ENCODE measurements around the gene KRT7.
"Not testable (repeated sequence)": the region's sequence is repeated elsewhere in the genome, so short reads cannot be mapped to it uniquely, and the experiment has no call there.

Gene KRT7

DNA sequence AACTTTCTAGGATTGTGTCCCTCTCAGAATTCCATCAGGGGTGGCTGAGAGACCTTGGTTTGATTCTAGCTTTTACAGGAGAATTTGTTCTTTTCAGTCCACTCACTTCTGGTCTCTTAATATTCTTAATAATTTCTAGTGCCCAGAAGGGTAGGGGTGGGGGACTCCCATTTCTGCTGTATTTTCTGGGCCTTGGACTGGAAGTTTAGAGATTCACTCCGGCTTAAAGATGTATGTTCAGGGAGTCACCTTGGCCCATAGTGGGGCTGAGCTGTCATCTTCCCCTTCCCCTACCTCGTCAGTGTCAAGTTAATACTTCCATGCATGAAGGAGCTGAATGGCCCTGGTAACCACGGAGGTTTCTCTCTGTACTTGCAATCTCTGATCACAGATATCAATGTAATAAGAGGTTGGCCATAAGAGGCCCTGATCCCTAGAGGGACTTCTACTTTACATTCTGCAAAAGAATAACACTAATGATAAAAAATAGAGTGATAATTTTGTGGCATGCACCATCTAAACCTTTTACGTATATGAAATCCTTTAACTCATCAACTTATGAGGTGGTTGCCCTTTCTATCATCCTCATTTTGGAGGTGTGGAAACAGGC lies 51.6 kb downstream of the KRT7 start:
- H3K27ac Mint-ChIP-seq: no peak overlapping the region

DNA sequence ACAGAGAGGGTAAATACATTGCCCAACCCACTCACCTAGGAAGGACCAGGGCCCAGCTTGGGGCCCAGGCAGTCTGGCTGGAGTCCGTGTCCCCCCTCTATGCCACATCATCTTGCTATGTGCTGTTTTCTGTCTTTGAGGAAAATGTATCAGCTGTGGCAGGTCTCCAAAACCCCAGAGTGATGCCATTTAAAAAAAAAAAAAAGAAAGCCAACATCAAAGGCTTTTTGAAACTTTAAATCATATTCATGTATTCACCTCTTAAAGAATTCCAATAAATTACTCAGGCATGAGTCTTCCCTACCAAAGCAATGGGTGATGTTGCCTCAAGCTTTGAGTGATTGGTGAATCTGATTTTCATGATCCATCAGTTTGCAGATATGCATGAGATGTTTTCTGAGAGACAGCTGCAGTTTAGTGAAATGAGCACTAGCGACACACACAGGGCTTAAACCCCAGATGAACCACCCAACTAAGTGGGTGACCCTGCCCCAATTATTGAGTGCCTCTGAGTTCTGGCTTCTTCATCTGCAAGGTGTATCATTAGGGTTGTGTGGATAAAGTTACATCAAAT lies 52.2 kb downstream of the KRT7 start:
- no peak for DNase-seq
- no peaks in the 10 kb centered on the region for H3K36me3 Mint-ChIP-seq (ENCODE audit: low read depth)
- H3K9me3 Mint-ChIP-seq: no peaks in the 10 kb centered on the region
- peaks cover 11% of the 10 kb centered on the region for H3K27me3 Mint-ChIP-seq (ENCODE audit: low read depth, poor library complexity)
- TF ChIP-seq, protein P1, sequence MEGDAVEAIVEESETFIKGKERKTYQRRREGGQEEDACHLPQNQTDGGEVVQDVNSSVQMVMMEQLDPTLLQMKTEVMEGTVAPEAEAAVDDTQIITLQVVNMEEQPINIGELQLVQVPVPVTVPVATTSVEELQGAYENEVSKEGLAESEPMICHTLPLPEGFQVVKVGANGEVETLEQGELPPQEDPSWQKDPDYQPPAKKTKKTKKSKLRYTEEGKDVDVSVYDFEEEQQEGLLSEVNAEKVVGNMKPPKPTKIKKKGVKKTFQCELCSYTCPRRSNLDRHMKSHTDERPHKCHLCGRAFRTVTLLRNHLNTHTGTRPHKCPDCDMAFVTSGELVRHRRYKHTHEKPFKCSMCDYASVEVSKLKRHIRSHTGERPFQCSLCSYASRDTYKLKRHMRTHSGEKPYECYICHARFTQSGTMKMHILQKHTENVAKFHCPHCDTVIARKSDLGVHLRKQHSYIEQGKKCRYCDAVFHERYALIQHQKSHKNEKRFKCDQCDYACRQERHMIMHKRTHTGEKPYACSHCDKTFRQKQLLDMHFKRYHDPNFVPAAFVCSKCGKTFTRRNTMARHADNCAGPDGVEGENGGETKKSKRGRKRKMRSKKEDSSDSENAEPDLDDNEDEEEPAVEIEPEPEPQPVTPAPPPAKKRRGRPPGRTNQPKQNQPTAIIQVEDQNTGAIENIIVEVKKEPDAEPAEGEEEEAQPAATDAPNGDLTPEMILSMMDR (IDR thresholded peaks at IDR 0.05): no peak
- no peak overlapping the region for H3K27ac Mint-ChIP-seq
- no peak overlapping the region for H3K4me3 Mint-ChIP-seq
- H3K4me1 Mint-ChIP-seq: peaks cover 16% of the 10 kb centered on the region

More for the DNA sequence above, 51.6 kb downstream of the KRT7 start:
- Mint-ChIP-seq H3K4me1 (peaks cover 20% of the 10 kb centered on the region), H3K9me3 (no peaks in the 10 kb centered on the region), H3K36me3 (ENCODE audit: low read depth) (no peaks in the 10 kb centered on the region), H3K27me3 (ENCODE audit: low read depth, poor library complexity) (peaks cover 11% of the 10 kb centered on the region), H3K4me3 (no peak overlapping the region)
- TF ChIP-seq, protein P1 (IDR thresholded peaks at IDR 0.05): no peak
- DNase-seq: no peak

DNA sequence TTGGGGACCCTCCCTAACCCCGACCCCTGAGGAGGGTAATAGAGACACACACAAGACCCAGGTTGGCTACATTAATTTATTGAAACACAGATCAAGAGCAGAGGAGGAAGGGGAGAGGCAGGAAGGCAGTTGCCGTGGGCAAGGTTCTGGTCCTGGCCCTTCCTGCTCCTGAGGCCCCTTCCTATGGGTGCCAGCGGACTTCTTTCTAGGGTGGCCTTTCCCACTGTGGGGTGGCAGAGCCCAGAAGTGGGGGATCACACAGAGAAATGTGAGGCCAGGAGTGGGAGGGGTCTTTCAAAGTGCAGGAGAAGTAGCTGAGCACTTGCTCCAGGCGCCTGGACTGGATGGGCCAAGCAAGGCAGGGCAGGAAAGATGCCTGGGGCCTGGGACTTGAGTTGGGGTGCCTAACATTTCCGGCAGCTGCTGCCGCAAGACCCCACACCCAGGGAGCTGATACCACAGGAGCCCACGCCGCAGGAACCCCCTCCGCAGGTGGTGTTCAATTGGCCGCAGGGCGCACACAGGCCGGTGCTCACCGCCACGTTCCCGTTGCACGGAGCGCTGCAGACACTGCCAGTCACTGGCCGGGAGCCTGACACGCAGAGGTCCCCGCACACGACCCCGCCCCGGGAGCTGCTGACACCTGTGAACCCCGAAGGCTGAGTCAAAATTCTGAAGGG lies 52.9 kb downstream of the KRT7 start:
- Mint-ChIP-seq H3K27me3 (ENCODE audit: low read depth, poor library complexity) (peaks cover 11% of the 10 kb centered on the region), H3K9me3 (no peaks in the 10 kb centered on the region), H3K27ac (no peak overlapping the region), H3K4me3 (no peak overlapping the region), H3K36me3 (ENCODE audit: low read depth) (no peaks in the 10 kb centered on the region), H3K4me1 (peaks cover 10% of the 10 kb centered on the region)
- TF ChIP-seq, protein P1 (IDR thresholded peaks at IDR 0.05): no peak
- DNase-seq: no peak

GRCh38 chr12:52286857-52287785 lies 54.1 kb downstream of the KRT7 start:
- not testable (repeated sequence) for H3K4me1 Mint-ChIP-seq; H3K27ac Mint-ChIP-seq; H3K36me3 Mint-ChIP-seq (ENCODE audit: low read depth); DNase-seq; H3K9me3 Mint-ChIP-seq; H3K4me3 Mint-ChIP-seq
- peaks cover 19% of the 10 kb centered on the region for H3K27me3 Mint-ChIP-seq (ENCODE audit: low read depth, poor library complexity)

- peaks cover 17% of the 10 kb centered on the region for H3K27me3 Mint-ChIP-seq (ENCODE audit: low read depth, poor library complexity)
- H3K27ac Mint-ChIP-seq; H3K4me1 Mint-ChIP-seq; DNase-seq; H3K9me3 Mint-ChIP-seq; H3K4me3 Mint-ChIP-seq; H3K36me3 Mint-ChIP-seq (ENCODE audit: low read depth): not testable (repeated sequence)
Observed at GRCh38 chr12:52287816-52288805, 55.1 kb downstream of the KRT7 start.

DNA sequence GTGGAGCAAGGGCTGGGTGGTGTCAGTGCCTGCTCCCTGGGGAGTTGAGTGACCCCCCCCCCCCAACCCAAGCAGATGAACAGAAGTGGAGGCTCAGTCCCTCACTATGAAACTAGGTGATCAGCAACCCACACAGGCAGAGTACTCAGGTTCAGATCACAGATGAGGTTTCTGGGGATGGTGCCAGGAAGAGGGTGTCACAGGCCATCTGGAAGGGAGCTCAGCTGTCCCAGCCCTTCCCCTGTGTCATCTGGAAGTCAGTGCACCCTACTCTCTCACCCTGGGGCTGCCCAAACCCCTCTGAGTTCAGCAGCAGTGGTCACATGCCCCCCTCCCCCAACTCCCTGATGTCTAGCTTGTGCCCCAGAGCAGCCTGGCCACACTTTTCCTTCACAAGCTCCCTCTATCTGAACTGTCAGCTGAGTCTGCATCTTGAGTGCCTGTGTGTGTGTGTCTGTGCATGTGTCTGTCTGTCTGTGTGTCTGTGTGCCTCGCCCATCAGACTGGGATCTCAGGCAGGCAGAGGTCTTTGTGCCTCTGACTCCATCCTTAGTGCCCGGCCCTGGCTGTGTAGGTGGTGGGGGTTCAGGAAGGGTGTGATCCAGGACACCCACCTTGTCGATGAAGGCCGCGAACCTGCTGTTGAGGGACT lies 57.6 kb downstream of the KRT7 start:
- peaks cover 27% of the 10 kb centered on the region for H3K27me3 Mint-ChIP-seq (ENCODE audit: low read depth, poor library complexity)
- not testable (repeated sequence) for DNase-seq; H3K4me1 Mint-ChIP-seq; H3K27ac Mint-ChIP-seq; H3K36me3 Mint-ChIP-seq (ENCODE audit: low read depth); H3K4me3 Mint-ChIP-seq; H3K9me3 Mint-ChIP-seq
